GM21526 (cell line): ENCODE measurements around the gene CLN3.
"Not testable (repeated sequence)": the region's sequence is repeated elsewhere in the genome, so short reads cannot be mapped to it uniquely, and the experiment has no call there.

Source experiments
- ATAC-seq: cut with Tn5 transposase; IDR thresholded peaks from one replicate; pipeline ENCODE4 v1.9.1; 2021; ENCODE audit warnings: moderate library complexity; ENCODE audit not compliant: unreplicated experiment, low FRiP score

The CLN3 gene

DNA sequence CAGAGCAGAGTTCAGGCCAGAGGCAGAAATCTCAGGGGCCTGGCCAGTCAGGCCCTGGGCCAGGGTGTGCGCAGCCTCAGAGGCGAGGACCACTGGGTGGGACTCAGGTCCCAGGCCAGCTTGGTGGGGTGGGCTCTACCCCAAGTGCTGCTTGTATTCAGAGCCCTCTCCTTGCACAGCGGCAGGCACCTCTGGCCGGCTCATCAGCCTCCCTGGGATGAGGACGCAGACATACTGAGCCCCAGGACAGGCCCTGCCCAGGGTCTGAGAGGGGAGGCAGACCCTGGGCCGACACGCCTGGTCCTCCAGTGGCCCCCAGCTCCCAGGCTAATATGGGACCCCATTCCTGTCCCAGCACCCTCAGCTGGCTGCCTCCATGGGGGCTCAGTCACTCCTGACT is 22.4 kb upstream of the CLN3 start:
- ATAC-seq = no peak

DNA sequence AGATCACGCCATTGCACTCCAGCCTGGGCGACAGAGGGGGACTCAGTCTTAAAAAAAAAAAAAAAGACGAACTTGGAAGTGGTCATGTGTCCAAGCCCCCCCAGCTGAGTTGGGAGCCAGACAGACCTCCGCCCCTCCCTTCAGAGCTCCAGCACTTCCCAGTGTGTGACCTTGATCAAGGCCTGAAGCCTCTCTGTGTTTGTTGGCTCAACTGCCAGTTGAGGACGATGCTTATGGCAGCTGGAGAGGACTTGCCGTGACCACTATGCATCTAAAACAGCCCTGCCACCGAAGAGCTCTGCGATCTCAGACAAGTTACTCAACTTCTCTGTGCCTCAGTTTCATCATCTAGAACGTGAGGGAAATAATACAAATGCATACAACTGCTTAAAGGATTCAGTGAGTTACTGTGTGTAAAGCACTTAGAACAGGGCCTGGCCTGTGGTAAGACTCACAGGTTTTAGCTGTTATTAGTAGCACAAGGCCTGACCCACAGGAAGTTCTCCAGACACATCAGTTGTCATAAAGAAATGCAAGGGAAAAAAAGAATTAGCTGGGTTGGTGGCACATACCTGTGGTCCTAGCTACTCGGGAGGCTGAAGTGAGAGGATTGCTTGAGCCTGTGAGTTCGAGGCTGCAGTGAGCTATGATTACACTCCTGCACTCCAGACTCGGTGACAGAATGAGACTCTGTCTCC is 21.8 kb upstream of the CLN3 start:
- no peak for ATAC-seq

DNA sequence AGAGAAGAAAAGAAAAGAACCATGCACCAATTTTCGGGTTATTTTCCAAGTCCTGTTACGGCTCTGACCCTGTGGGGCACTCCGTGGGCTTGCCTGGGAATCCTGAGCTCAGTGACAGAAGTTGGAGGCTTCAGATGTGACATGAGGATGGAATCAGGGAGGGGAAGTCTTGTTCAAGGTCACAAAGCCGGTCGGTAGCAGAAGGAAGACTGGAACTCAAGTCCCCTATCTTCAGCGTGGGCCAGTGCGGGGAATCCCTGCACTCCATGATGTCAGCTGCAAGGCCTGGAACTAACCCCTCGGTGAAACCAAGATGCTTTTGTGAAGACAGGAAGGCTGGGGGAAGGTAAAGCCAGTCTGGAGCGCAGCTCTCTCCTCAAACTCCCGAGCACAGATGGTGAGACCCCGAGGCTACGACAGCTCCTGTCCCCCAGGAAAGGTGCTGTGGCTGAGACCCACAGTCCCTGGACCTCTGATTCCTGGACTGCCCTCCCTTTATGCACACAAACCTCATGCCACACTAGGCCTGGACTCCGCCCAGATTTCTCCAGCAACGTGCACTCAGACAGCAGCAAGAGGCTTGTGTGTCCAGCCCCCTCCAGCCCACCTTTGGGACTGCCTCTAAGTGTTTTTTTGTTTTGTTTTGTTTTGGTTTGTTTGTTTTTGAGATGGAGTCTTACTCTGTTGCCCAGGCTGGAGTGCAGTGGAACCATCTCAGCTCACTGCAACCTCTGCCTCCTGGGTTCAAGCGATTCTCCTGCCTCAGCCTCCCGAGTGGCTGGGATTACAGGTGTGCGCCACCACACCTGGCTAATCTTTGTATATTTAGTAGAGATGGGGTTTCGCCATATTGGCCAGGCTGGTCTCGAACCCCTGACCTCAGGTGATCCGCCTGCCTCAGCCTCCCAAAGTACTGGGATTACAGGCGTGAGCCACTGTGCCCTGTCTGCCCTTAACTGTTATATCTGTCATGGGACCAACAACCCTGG is 20.2 kb upstream of the CLN3 start:
- ATAC-seq = no peak

DNA sequence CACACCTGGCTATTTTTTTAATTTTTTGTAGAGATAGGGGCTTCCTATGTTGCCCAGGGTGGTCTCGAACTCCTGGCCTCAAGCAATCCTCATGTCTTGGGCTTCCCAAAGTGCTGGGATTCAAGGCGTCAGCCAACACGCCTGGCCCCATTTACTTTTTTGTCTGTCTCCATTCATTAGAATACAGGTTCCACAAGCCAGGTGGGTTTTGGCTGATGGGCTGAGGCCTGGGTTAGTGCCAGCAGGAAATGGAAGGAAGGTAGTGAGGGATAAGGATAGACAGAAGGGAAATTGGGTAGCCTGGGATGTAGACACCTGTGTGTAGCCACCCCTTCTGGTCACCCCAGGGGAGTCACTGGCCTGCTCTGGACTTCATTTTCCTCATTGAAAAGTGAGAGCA is 19.2 kb upstream of the CLN3 start:
- no peak for ATAC-seq

DNA sequence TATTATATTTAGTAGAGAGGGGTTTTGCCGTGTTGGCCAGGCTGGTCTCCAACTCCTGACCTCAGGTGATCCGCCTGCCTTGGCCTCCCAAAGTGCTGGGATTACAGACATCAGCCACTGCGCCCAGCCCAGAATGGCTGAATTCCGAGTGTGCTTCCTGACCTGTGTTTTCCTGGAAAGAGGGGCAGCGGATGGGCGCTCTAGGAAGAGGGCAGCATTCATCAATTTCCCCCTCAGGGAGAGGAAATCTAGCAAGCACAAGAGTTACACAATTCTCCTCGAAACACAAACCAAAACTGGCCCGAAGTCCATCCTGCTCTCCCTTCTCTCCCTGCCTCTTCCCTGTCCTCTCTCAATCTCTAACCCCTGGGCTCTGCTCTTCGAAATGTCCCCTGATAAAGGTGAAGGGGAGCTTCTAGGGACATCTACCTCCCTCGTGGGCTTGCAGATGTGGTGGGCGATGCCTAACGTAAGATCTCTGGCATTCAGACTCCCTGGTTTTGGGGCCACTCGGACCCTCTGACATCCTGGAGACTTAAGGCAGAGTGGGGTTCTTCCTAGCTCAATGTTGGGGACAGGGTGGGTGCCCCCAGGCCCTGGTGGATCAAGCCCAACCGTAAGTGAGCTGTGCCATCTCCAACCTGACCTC is 13.7 kb upstream of the CLN3 start:
- no peak for ATAC-seq

DNA sequence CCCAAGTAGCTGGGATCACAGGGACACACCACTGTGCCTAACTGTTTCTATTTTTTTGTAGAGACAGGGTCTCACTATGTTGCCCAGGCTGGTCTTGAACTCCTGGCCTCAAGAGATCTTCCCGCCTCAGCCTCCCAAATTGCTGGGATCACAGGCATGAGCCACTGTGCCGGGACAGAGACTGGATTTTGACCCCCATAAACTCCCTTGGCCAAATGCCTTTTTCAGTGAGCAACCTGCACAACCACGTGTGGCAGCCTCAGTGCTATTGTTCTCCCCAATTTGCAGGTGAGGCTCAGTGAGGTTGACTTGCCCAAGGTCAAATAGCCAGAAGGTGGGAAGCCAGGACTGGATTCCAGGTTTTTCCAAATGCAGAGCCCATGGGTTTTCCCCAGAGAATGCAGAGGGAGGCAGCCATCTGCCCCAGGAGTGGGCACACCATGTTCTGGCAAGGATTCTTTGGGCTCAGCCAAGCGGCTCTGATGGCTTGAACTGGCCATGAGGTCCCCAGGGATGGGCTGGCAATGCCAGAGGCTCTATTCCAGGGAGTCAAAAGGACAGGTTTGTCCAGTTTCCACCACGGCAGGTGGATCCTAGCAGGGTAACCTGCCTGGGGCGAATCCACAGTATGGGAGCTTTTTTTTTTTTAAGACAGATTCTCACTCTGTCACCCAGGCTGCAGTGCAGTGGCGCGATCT is 13.0 kb upstream of the CLN3 start:
- no peak for ATAC-seq

DNA sequence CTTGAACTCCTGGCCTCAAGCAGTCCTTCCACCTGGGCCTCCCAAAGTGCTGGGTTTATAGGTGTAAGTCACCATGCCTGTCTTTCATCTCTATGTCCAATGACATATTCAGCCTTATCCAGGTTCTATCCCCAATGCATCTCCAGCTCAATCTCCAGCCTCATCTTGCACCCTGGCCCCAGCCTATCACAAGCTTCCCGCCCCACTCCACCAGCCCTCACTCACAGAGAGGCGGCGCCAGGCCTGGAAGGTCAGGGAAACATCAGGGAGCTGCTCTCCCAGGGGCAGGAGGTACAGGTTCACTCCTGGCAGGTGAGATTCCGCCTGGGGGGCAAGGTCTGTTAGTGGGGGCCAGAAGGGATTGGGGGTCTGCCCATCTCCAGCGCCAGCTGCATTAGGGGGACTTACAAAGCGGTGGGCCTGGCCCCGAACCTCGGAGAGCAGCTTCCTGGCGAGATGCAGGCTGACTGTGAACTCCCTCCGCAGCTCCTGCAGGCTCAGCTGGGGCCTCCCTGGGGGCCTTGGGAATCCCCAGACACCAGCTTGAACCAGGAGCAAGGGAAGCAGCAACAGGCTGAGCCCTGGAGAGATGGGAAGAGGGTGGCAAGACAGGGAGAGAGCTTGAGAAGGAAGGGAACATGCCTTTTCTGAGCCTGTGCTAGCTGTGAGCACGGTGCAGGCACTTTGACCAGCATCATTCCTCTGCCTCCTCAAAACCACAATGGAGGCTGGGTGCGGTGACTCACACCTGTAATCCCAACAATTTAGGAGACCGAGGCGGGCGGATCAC is 11.8 kb upstream of the CLN3 start:
- ATAC-seq = no peak

DNA sequence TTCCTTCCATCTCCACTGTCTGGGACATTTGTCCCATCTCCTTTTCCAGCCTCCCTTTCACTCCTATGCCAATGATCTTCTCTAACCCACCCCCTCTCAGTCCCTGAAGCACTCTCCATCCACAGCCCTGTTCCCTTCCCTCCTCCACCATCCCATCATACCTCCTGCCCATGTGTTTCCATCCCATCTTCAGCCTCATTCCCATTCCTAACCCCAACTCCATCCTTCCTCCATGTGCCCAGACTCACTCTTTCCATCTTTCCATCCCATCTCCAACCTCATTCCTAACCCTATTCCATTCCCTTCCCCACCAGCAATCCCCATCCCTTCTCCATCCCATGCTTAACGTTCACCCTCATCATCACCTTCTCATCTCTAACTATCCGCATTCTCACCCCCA is 10.4 kb upstream of the CLN3 start:
- ATAC-seq = no peak

DNA sequence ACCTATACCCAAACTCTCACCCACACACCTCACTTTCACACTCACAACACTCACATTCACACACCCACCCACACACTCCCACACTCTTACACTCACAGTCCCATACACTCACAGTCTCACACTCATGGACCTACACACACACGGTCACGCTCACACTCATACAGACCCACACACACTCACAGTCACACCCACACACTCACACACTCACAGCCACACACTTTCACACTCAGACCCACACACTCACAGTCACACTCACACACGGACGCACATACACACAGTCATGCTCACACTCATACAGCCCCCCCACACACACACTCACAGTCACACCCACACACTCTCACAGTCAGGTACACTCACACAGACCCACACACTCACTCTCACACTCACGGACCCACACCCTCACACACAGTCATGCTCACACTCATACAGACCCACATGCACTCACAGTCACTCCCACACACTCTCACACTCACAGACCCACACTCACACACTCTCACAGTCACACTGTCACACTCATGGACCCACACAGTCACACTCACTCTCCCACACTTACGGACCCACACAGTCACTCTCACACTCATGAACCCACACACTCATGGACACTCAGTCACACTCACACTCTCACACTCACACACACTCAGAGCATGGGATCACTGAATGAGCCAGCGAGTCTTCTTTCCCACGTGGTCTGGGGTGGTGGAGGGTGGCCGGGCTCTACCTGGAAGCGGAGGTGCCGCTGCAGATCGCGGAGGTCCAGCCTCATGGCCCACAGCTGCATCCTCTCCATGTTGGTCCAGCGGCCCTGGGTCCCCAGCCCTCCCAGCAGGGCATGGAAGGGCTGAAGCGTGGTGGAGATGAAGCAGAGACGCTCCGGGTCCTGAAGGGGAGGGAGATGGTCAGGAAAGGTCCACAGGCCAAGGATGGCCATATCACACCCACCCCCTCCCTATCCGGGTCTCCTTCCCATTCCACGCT is 9.7 kb upstream of the CLN3 start:
- no peak for ATAC-seq

DNA sequence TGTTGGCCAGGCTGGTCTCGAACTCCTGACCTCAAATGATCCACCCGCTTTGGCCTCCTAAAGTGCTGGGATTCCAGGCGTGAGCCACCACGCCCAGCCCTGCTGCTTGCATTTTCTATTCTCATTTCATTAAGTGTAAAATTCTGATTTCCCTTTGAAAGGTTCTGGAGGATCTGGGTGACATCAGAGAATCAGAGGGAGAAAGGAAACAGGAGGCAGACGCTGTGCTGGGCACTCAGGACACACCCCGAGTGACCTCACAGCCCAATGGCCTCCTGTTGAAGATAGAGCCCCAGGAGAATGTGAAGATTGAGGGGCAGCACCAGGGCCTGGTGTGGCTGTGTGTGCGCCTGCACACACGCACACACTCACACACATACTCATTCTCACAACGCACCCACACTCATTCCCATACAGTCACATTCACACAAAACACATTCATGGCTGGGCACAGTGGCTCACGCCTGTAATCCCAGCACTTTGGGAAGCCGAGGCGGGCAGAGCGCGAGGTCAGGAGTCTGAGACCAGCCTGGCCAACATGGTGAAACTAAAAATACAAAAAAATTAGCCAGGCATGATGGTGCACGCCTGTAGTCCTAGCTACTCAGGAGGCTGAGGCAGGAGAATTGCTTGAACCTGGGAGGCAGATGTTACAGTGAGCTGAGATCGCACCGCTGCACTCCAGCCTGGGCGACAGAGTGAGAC is 8.8 kb upstream of the CLN3 start:
- ATAC-seq = not testable (repeated sequence)

DNA sequence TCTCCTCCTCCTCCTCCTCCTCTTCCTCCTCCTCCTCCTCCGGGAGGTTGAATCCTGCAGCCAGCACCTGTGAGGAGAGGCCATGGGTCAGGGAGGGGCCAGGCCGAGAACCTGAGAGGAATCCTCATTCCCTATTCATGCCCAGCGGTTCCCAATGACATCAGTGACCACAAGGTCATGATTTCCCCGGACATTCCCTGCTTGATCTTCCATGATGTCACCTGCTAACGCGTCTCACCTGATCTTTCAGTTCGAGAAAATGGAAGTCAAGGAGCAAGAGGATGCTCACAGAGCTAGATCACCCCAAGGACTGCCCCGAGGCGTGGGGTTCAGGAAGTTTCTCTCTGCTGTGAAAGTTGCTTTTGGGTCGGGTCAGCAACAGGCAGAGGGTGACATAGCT is 8.0 kb upstream of the CLN3 start:
- no peak for ATAC-seq

DNA sequence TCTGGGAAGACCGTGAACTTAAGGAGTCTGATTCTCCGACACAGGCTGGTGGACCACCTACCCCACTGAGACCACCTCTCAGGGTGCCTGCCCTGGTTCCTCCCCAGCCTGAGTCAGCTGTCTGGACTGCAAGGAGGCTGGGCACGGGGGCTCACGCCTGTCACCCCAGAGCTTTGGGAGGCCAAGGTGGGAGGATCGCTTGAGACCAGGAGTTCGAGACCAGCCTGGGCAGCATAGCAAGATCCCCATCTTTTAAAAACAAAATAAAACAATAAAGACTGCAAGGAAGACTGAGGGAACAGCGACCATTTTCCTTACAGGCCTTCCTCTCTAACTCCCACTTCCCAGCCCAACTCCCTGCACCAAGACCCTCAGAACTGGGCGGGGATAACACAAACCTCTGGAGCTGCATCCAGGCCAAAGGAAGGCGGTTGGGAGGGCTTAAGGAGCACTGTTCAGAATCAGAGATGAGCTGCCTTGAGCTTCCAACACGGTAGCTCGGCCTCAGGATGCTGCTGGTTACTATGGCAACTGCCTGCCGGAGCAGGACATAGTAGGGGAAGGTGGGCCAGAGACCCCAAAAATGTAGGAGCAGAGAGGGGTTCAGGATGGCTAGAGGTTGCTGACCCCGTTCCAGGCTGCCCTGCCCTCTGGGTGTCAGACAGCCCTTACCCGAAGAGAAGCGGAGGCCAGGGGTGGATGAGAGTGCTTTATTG is 7.0 kb upstream of the CLN3 start:
- no peak for ATAC-seq

DNA sequence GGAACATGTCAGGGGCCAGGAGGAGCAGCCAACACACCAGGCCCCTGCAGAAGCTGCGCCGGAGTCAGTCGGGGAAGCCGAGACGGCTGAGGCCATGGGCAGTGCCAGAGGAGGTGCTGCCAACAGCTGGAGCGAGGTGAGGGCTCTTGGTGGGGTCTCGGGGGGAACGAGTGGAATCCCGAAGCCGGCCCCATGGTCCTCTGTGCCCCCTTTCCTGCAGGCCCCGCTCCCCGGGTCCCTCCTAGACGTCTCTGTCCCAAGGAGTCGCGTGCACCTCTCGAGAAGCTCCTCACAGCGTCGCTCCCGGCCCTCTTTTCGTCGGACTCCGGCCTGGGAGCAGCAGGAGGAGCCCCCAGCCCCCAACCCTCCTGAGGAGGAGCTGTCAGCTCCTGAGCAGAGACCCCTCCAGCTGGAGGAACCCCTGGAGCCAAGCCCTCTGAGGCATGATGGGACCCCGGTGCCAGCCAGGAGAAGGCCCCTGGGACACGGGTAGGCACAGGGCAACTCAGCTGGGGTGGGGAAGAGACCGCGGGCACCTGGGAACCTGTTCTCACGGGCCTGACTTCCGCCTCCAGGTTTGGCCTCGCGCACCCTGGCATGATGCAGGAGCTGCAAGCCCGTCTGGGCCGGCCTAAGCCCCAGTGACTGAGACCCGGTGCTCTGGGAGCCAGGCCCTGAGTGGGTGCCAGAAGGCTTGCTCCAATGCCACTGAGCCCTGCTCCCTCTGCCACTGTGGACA is 6.2 kb upstream of the CLN3 start:
- no peak for ATAC-seq

DNA sequence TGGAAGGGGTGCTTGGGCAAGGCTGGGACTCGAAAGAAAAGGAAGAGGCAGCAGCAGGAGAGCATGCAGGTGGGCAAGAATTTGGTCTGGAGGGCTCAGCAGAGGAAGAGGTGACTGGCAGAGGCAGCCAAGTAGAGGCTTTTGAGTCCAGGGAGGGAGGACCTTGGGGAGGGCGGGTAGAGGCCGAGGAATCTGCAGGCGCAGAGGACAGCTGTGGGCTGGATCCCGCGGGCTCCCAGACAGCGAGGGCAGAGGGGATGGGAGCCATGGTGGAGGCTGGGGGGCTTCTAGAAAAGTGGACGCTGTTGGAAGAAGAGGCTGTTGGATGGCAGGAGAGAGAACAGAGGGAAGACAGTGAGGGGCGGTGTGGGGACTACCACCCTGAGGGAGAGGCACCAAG is 5.5 kb upstream of the CLN3 start:
- no peak for ATAC-seq

DNA sequence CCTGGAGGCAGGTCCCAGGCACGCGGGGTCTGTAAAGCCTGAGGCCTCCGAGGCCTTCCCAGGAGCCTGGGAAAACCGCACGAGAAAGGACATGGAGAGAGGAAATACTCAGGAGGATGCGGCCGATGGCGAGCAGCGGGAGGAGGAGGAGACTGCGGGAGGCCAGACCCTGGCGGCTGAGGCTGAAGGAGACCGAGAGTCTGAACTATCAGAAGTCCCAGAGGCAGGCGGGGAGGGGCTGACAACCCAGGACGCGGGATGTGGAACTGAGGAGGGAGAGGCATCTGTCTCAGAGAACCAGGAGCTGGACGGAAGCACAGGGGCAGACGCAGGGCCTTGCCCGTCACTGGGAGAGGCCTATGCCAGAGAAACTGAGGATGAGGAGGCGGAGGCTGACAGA is 5.0 kb upstream of the CLN3 start:
- ATAC-seq = no peak

DNA sequence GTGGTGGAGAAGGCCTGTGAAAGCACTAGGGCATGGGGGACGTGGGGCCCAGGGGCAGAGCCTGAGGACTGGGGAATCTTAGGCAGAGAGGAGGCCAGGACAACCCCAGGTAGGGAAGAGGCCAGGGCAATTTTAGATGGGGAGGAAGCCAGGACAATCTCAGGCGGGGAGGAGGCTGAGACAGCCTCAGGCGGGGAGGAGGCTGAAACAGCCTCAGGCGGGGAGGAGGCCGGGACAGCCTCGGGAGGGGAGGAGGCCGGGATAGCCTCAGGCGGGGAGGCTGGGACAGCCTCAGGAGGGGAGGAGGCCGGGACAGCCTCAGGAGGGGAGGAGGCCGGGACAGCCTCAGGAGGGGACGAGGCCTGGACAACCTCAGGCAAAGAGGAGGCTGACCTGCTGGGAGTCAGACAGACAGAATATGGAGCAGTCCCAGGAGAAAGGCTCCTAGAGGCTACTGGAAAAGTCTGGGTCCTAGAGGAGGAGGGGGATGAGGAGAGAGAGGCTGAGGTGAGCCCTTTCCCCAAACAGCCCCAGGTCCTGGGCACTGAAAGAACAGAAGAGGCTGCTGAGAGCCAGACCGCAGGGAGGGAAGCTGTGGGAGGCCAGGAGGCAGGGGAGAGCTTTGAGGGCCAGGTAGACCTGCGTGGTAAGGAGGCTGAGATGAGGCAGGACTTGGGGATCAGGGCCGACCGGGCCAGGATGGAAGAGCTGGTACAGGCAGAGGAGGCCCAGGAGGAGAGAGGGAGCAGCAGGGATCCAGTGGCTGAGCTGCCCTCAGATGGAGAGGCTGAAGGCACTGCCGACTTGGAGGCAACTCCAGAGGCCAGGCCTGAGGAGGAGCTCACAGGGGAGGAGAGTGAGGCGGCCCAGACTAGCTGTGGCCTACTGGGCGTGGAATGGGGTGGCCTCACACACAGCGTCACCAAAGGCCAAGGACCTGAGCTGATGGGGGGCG is 4.2 kb upstream of the CLN3 start:
- no peak for ATAC-seq
